K562 treated with DMSO at 1 percent for 48 hours (cell line): ENCODE results near the gene PPIL6. TPM values are rescaled to one million over a fixed set of nuclear protein-coding genes. Genes with fewer than 3 reads are reported as not detected.

ENCODE experiments used
- total RNA-seq: library from RNA; unstranded; fragments of 300-600 nt; gene quantifications from 2 replicates; pipeline ENCODE4 v1.2.3, GENCODE V29; 2022; ENCODE audit warnings: low replicate concordance; ENCODE audit errors: extremely low read depth

The PPIL6 gene
- not detected in 2 replicates for total RNA-seq

DNA sequence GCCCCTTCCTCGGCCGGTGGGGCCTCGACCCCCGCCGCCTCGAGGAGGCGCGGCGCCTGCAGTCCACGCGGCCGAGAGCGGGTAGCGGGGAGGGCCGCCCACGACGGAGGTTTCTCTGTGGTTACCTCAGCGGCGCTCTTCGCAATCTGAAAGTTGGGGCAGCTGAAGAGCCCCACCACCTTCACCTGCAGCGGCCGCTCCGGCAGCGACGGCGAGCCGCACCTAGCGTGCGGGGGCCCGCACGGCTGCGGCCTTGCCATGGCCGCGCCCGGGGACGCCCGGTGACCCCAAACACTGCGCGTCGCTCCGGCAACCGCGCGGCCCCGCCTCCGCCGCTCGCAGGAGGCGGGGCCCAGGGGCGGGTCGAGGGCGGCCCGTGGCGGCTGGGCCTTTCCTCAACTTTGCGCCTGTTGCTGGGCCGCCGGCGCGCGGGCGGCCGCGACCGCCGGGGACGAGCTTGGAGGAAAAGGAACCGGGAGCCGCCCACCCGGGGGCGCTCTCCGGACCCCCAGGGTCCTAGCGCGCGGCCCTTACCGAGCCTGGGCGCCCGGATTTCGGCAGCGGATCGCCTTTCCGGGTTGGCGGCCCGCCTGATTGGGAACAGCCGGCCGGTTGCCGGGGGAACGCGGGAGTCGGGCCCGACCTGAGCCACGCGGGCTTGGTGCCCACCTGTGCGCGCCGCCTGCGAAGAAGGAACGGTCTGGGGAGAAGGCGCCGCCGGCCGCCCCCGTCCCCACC lies at the start of gene PPIL6, which contains the start of gene SMPD2:
TSS of gene PPIL6 (minus strand) at position 298 of the 738 bp plus-strand sequence. CDS start at position 260, 38 bp downstream.
TSS of gene SMPD2 (plus strand) at position 394 of the 738 bp plus-strand sequence. CDS start 398 bp downstream, outside the sequence.

GRCh38 chr6:109482905-109483734 lies 42.7 kb upstream of the PPIL6 start, which contains the start of gene ZBTB24:
ZBTB24 (minus strand) TSS chr6:109483219; CDS start chr6:109482026, 1,193 bp downstream.

GRCh38 chr6:109455437-109456110 lies 15.1 kb upstream of the PPIL6 start, which contains the start of gene MICAL1:
MICAL1 (minus strand) TSS chr6:109455772; CDS start chr6:109454196, 1,576 bp downstream.

DNA sequence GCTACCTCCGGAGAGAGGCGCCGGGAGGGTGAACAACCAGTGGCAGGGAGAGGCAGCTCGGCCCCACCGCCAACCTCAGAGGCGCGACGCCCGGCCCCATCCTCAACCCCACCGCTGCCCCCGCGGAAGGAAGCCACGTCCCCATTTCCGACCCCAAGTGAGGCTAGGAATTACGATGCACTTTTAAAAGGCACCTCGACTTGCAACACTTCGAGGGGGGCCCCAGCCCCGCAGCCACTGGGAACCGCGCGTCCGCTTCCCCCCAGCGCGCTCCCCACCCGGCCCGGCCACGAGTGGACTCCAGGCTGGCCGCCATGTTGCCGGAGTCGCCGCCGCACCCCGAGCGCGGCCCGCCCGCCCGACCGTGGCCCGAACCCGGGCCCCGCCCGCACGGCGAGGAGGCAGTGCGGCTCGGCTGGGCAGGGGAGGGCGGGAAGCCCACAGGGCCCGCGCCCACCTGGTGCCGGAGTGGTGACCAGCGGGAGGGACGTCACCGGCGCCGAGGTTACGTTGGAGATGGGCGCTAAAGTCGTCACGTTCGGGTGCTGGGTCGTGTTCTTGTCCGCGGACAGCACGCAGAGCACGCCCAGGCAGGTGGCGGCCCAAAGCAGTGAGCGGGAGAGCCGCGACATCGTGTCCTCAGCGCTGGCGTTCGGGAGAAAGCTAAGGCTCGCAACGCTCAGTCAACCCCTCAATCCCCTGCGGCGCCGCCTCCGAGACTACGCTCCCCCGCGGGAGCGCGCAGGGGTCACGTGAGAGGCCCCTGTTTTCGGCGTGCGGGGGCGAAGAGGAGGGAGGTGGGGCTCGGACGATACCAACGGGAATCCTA lies 58.5 kb downstream of the PPIL6 start, which contains the start of gene CD164:
TSS of gene CD164 (minus strand) at position 721 of the 829 bp plus-strand sequence. CDS start at position 632, 89 bp downstream.

Other genes with a start within 250 kb of the PPIL6 start
- gene CD164, start 58.2 kb downstream of the PPIL6 start, total RNA-seq = not detected in 2 replicates
- gene SMPD2, start 96 bp upstream of the PPIL6 start, total RNA-seq = not detected in 2 replicates
- gene MICAL1, start 15.1 kb upstream of the PPIL6 start, total RNA-seq = not detected in 2 replicates
- not detected in 2 replicates for gene ZBTB24, start 42.6 kb upstream of the PPIL6 start, total RNA-seq